OCI-LY7 (cell line): ENCODE data around the gene KRTDAP. TPM values are rescaled to one million over a fixed set of nuclear protein-coding genes. Genes with fewer than 3 reads are reported as not detected.

Experiments used
- BruUV-seq: library from RNA; stranded (reverse); fragments of 400-500 nt; replicated peaks from 2 replicates; lab custom pipeline; 2021; lab: Mats Ljungman, UMichigan
- CTCF ChIA-PET: fragments of 300-600 bp; sonication (Branson Sonifier 250); formaldehyde crosslinking; loops from one replicate; lab custom pipeline; 2022; ENCODE audit warnings: antibody characterized with exemption; ENCODE audit not compliant: unreplicated experiment; lab: Charles Lee
- POLR2A ChIA-PET: fragments of 300-600 bp; sonication (Branson Sonifier 250); formaldehyde crosslinking; loops from one replicate; lab custom pipeline; 2022; ENCODE audit warnings: antibody characterized with exemption; lab: Charles Lee
- DNase-seq: peaks from one replicate; pipeline ENCODE4 v3.0.0-alpha.2; 2015; ENCODE audit warnings: low spot score
- H2AFZ ChIP-seq: fragments of 200-600 bp; sonication (generic), shearing (Covaris generic); 2 replicates; pipeline ENCODE4 v1.6.1; 2014; ENCODE audit warnings: mild to moderate bottlenecking, antibody characterized with exemption, low read length, moderate library complexity
- H3K27ac ChIP-seq: fragments of 200-600 bp; sonication (generic); 2 replicates; pipeline ENCODE4 v1.5.1; 2014; ENCODE audit warnings: mixed run types, low read depth, mild to moderate bottlenecking, moderate library complexity, low read length, inconsistent platforms; ENCODE audit not compliant: poor library complexity, severe bottlenecking
- H3K36me3 ChIP-seq: fragments of 200-600 bp; sonication (generic); 2 replicates; pipeline ENCODE4 v1.6.1; 2014; ENCODE audit warnings: mild to moderate bottlenecking, antibody characterized with exemption, low read length, moderate library complexity, mixed read lengths; ENCODE audit not compliant: insufficient read depth
- H3K4me1 ChIP-seq: fragments of 200-600 bp; sonication (generic); 2 replicates; pipeline ENCODE4 v1.5.1; 2014; ENCODE audit warnings: mild to moderate bottlenecking, low read length; ENCODE audit not compliant: insufficient read depth, poor library complexity, severe bottlenecking
- H3K4me2 ChIP-seq: fragments of 200-600 bp; sonication (generic); 2 replicates; pipeline ENCODE4 v1.6.1; 2014; ENCODE audit warnings: mild to moderate bottlenecking, low read length
- H3K4me3 ChIP-seq: fragments of 200-600 bp; sonication (generic); 2 replicates; pipeline ENCODE4 v1.5.1; 2014; ENCODE audit warnings: mild to moderate bottlenecking, low read depth, low read length; ENCODE audit not compliant: poor library complexity, severe bottlenecking
- H3K79me2 ChIP-seq: fragments of 200-600 bp; sonication (generic); 2 replicates; pipeline ENCODE4 v1.6.1; 2016; ENCODE audit warnings: low read depth, mild to moderate bottlenecking, low read length, moderate library complexity, mixed read lengths; ENCODE audit not compliant: insufficient read depth
- H3K9me2 ChIP-seq: fragments of 200-600 bp; sonication (generic); 2 replicates; pipeline ENCODE4 v1.6.1; 2016; ENCODE audit warnings: mild to moderate bottlenecking, low read length, mixed read lengths; ENCODE audit not compliant: insufficient read depth
- H3K9me3 ChIP-seq: fragments of 200-600 bp; sonication (generic); 2 replicates; pipeline ENCODE4 v1.6.1; 2014; ENCODE audit warnings: mild to moderate bottlenecking, mixed run types, low read length, mixed read lengths
- H4K20me1 ChIP-seq: fragments of 200-600 bp; sonication (generic); 2 replicates; pipeline ENCODE4 v1.6.1; 2014; ENCODE audit warnings: mild to moderate bottlenecking, antibody characterized with exemption, low read length, moderate library complexity, mixed read lengths; ENCODE audit not compliant: insufficient read depth
- EZH2phosphoT487 ChIP-seq: fragments of 200-600 bp; sonication (generic); IDR thresholded peaks from 2 replicates; pipeline ENCODE4 v1.6.1; 2018; ENCODE audit warnings: low read depth, borderline replicate concordance, mild to moderate bottlenecking, mixed run types, antibody characterized with exemption, low read length, moderate library complexity, mixed read lengths
- intact Hi-C: fragments of 100-400 bp; cut with micrococcal nuclease; formaldehyde crosslinking; loops from one replicate; pipeline ENCODE4 v1.10.0; 2022; ENCODE audit not compliant: unreplicated experiment
- total RNA-seq, 2 experiments: library from RNA; depleted of rRNA in 1 of 2; stranded (reverse); fragments of >200 nt in 1 of 2; shearing (Covaris generic) in 1 of 2; gene quantifications; 2 replicates each; pipeline ENCODE4 v1.2.3, GENCODE V29; 2014 to 2022
- TF ChIP-seq, protein P1 (sequence below): fragments of 200-600 bp; sonication (generic); conservative IDR thresholded peaks from 2 replicates; pipeline ENCODE4 v1.5.1; 2014; ENCODE audit warnings: mild to moderate bottlenecking, antibody characterized with exemption, low read length, moderate library complexity, mixed read lengths

The KRTDAP gene
- total RNA-seq, 2 experiments from 2014 or later = not detected

DNA sequence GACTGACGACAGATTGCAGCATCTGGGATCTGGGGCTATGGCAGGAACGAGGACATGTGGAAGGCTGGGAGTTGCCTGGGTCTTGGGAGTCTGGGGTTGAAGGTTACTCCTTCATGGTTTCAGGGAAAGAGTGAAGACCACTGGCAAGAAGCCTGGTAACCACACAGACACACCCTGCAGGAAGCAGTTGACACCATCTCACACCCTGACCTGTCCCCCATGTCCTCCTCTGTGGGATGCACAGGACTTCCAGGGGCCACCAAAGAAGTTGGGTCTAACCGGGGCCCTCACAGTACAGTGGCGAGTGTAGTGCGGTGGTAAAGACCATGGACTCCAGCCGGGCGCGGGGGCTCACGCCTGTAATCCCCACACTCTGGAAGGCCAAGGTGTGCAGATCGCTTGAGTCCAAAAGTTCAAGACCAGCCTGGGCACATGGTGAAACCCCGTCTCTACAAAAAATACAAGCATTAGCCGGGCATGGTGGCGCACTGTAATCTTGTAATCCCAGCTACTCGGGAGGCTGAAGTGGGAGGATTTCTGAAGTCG lies 52.8 kb downstream of the KRTDAP start:
- peaks cover 14% of the 10 kb centered on the region for H3K4me1 ChIP-seq
- DNase-seq = no peak
- POLR2A ChIA-PET = no interaction called here
- H3K36me3 ChIP-seq = no peaks in the 10 kb centered on the region
- H3K4me3 ChIP-seq = no peak overlapping the region
- no peaks in the 10 kb centered on the region; the same call in 1 of the 2 replicates for H4K20me1 ChIP-seq
- no TSS peak for BruUV-seq
- CTCF ChIA-PET = no interaction called here
- TF ChIP-seq, protein P1, sequence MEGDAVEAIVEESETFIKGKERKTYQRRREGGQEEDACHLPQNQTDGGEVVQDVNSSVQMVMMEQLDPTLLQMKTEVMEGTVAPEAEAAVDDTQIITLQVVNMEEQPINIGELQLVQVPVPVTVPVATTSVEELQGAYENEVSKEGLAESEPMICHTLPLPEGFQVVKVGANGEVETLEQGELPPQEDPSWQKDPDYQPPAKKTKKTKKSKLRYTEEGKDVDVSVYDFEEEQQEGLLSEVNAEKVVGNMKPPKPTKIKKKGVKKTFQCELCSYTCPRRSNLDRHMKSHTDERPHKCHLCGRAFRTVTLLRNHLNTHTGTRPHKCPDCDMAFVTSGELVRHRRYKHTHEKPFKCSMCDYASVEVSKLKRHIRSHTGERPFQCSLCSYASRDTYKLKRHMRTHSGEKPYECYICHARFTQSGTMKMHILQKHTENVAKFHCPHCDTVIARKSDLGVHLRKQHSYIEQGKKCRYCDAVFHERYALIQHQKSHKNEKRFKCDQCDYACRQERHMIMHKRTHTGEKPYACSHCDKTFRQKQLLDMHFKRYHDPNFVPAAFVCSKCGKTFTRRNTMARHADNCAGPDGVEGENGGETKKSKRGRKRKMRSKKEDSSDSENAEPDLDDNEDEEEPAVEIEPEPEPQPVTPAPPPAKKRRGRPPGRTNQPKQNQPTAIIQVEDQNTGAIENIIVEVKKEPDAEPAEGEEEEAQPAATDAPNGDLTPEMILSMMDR = no peak
- no peak for TF ChIP-seq EZH2phosphoT487
- no peaks in the 10 kb centered on the region for H3K79me2 ChIP-seq
- no peaks in the 10 kb centered on the region for H3K9me3 ChIP-seq
- no peaks in the 10 kb centered on the region for H3K9me2 ChIP-seq
- no peak overlapping the region for H2AFZ ChIP-seq
- H3K4me2 ChIP-seq = no peak overlapping the region
- intact Hi-C loops = no loop called here
- H3K27ac ChIP-seq = no peak overlapping the region

Other genes starting within 250 kb of the KRTDAP start
- 15.0 and 22.9 TPM in 2 replicates for gene LSR, start 241.5 kb downstream of the KRTDAP start, total RNA-seq (2014; rRNA removed; shearing (Covaris generic))
- 26.0 and 33.6 TPM in 2 replicates for gene LSR, start 241.5 kb downstream of the KRTDAP start, total RNA-seq (2022)
- gene USF2, start 221.5 kb downstream of the KRTDAP start, total RNA-seq (2014; rRNA removed; shearing (Covaris generic)) = 100.0 and 105 TPM in 2 replicates
- gene USF2, start 221.5 kb downstream of the KRTDAP start, total RNA-seq (2022) = 155 and 181 TPM in 2 replicates
- 0.19 TPM in 1 of 2 replicates, not detected in the other for gene HAMP, start 207.9 kb downstream of the KRTDAP start, total RNA-seq (2014; rRNA removed; shearing (Covaris generic))
- 0.83 and 0.89 TPM in 2 replicates for gene HAMP, start 207.9 kb downstream of the KRTDAP start, total RNA-seq (2022)
- 4.6 and 6.2 TPM in 2 replicates for gene MAG, start 198.3 kb downstream of the KRTDAP start, total RNA-seq (2014; rRNA removed; shearing (Covaris generic))
- 8.4 and 10.1 TPM in 2 replicates for gene MAG, start 198.3 kb downstream of the KRTDAP start, total RNA-seq (2022)
- gene CD22, start 161.3 kb downstream of the KRTDAP start, total RNA-seq (2014; rRNA removed; shearing (Covaris generic)) = 312 and 413 TPM in 2 replicates
- 972 TPM in 2 replicates for gene CD22, start 161.3 kb downstream of the KRTDAP start, total RNA-seq (2022)
- gene FFAR1, start 142.6 kb downstream of the KRTDAP start, total RNA-seq (2014; rRNA removed; shearing (Covaris generic)) = 8.5 and 11.4 TPM in 2 replicates
- gene FFAR1, start 142.6 kb downstream of the KRTDAP start, total RNA-seq (2022) = 9.8 and 11.6 TPM in 2 replicates
- 0.72 TPM in 1 of 2 replicates, not detected in the other for gene FFAR3, start 132.0 kb downstream of the KRTDAP start, total RNA-seq (2014; rRNA removed; shearing (Covaris generic))
- 0.19 and 0.31 TPM in 2 replicates for gene FFAR3, start 132.0 kb downstream of the KRTDAP start, total RNA-seq (2022)
- 0.06 TPM in 1 of 2 replicates, not detected in the other for gene GPR42, start 119.4 kb downstream of the KRTDAP start, total RNA-seq (2014; rRNA removed; shearing (Covaris generic))
- not detected in 2 replicates for gene GPR42, start 119.4 kb downstream of the KRTDAP start, total RNA-seq (2022)
- not detected in 2 replicates for gene FFAR2, start 42.2 kb downstream of the KRTDAP start, total RNA-seq (2014; rRNA removed; shearing (Covaris generic))
- not detected in 2 replicates for gene FFAR2, start 42.2 kb downstream of the KRTDAP start, total RNA-seq (2022)
- not detected in 2 replicates for gene DMKN, start 23.2 kb upstream of the KRTDAP start, total RNA-seq (2014; rRNA removed; shearing (Covaris generic))
- gene DMKN, start 23.2 kb upstream of the KRTDAP start, total RNA-seq (2022) = not detected in 2 replicates
- gene SBSN, start 37.8 kb upstream of the KRTDAP start, total RNA-seq (2014; rRNA removed; shearing (Covaris generic)) = not detected in 2 replicates
- not detected in 2 replicates for gene SBSN, start 37.8 kb upstream of the KRTDAP start, total RNA-seq (2022)
- gene GAPDHS, start 43.0 kb upstream of the KRTDAP start, total RNA-seq (2014; rRNA removed; shearing (Covaris generic)) = not detected in 2 replicates
- not detected in 2 replicates for gene GAPDHS, start 43.0 kb upstream of the KRTDAP start, total RNA-seq (2022)
- 83.2 and 85.8 TPM in 2 replicates for gene TMEM147, start 55.2 kb upstream of the KRTDAP start, total RNA-seq (2014; rRNA removed; shearing (Covaris generic))
- gene TMEM147, start 55.2 kb upstream of the KRTDAP start, total RNA-seq (2022) = 40.9 and 47.1 TPM in 2 replicates
- gene ATP4A, start 73.2 kb upstream of the KRTDAP start, total RNA-seq (2014; rRNA removed; shearing (Covaris generic)) = 0.15 and 0.92 TPM in 2 replicates
- 0.33 and 0.36 TPM in 2 replicates for gene ATP4A, start 73.2 kb upstream of the KRTDAP start, total RNA-seq (2022)
- gene PMIS2, start 95.7 kb upstream of the KRTDAP start, total RNA-seq (2014; rRNA removed; shearing (Covaris generic)) = not detected in 2 replicates
- not detected in 2 replicates for gene PMIS2, start 95.7 kb upstream of the KRTDAP start, total RNA-seq (2022)
- gene HAUS5, start 122.3 kb upstream of the KRTDAP start, total RNA-seq (2014; rRNA removed; shearing (Covaris generic)) = 61.5 and 66.8 TPM in 2 replicates
- gene HAUS5, start 122.3 kb upstream of the KRTDAP start, total RNA-seq (2022) = 58.1 and 59.7 TPM in 2 replicates
- gene RBM42, start 138.6 kb upstream of the KRTDAP start, total RNA-seq (2014; rRNA removed; shearing (Covaris generic)) = 62.0 and 73.6 TPM in 2 replicates
- 105 and 115 TPM in 2 replicates for gene RBM42, start 138.6 kb upstream of the KRTDAP start, total RNA-seq (2022)
- 0.25 and 0.57 TPM in 2 replicates for gene ETV2, start 151.3 kb upstream of the KRTDAP start, total RNA-seq (2014; rRNA removed; shearing (Covaris generic))
- gene ETV2, start 151.3 kb upstream of the KRTDAP start, total RNA-seq (2022) = 1.7 and 2.0 TPM in 2 replicates
- 404 and 536 TPM in 2 replicates for gene COX6B1, start 157.9 kb upstream of the KRTDAP start, total RNA-seq (2014; rRNA removed; shearing (Covaris generic))
- 373 and 395 TPM in 2 replicates for gene COX6B1, start 157.9 kb upstream of the KRTDAP start, total RNA-seq (2022)
- not detected in 2 replicates for gene UPK1A, start 176.1 kb upstream of the KRTDAP start, total RNA-seq (2014; rRNA removed; shearing (Covaris generic))
- not detected in 2 replicates for gene UPK1A, start 176.1 kb upstream of the KRTDAP start, total RNA-seq (2022)
- not detected in 2 replicates for gene ZBTB32, start 214.1 kb upstream of the KRTDAP start, total RNA-seq (2014; rRNA removed; shearing (Covaris generic))
- gene ZBTB32, start 214.1 kb upstream of the KRTDAP start, total RNA-seq (2022) = not detected in 2 replicates
- 18.0 and 25.2 TPM in 2 replicates for gene KMT2B, start 227.5 kb upstream of the KRTDAP start, total RNA-seq (2014; rRNA removed; shearing (Covaris generic))
- 56.2 and 57.2 TPM in 2 replicates for gene KMT2B, start 227.5 kb upstream of the KRTDAP start, total RNA-seq (2022)